ENCODE measurements around the gene WARS2.

The WARS2 gene

DNA sequence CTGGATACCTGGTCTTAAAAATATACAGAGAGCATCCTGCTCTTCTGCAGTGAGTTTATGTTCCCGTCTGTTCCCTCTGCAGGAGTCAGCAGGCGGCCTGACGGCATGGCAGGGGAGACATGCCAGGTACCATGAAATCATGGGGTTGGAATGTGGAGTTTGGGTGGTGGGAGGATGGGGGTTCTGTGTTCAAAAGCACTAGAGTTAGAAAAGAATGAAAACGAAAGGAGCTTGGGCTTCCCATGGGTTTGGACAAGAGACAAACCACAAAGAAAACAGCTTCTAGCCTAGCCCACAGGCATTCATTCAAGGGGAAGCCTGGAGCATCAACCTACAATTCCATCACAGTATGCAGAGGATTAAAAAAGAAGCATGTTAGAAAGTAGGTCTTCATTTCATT, 59.9 kb downstream of the WARS2 start:
- DNase-seq: no peak

DNA sequence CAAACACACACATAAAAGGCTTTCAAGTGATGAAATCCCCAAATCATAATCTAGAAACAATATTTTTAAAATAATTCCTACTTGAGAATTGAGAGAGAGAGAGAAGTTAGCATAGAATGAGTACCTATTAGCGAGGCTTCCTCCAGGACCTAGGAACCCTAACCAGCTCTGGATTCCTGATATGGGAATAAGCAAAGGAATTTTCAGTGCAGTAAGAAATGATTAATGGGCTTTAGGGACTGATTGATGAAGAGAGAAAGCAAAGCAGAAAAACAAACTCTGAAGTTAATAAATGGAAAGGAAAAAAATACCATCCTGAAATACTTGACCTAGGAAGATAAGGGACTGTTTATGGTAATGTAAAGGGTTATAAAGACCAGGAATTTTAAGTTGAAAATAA, 60.6 kb downstream of the WARS2 start:
- DNase-seq: no peak

GRCh38 chr1:119075614-119076013, 64.8 kb downstream of the WARS2 start:
- no peak for DNase-seq

DNA sequence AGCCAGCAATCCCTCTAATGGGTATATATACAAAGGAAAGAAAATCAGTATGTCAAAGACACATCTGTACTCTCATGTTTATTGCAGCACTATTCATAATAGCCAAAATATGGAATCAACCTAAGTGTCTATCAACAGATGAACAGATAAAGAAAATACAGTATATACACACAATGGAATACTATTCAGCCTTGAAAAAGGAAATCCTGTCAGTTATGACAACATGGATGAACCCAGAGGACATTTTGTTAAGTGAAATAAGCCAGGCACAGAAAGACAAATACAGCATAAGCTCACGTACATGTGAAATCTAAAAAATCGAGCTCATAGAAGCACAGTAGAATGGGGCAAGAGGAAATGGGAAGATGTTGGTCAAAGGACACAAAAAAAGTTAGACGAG, 69.1 kb downstream of the WARS2 start:
- DNase-seq: no peak

GRCh38 chr1:119069682-119070081, 70.8 kb downstream of the WARS2 start:
- DNase-seq: no peak

- no peak for DNase-seq
Measured at GRCh38 chr1:119068427-119068826, 72.0 kb downstream of the WARS2 start.

DNA sequence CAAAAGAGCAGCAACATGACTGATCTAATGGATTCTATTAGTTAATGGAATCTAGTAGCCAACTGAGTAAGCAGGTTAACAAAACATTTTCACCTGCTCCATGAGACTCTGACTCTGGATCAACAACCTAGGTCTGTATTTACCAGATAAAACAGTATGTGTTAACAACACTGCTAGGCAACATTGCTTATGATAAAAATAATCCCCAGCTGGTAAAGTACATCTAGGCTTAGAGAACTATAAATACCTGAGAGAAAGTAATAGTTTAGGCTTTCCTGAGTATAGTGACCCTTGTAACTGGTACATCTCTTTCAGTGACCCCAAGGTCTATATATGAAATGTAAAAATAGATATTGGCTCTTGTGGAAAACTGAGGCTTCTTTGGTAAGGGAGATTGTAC, 78.8 kb downstream of the WARS2 start:
- no peak for DNase-seq

- no peak for DNase-seq
Measured at GRCh38 chr1:119055568-119055967, 84.9 kb downstream of the WARS2 start.

DNA sequence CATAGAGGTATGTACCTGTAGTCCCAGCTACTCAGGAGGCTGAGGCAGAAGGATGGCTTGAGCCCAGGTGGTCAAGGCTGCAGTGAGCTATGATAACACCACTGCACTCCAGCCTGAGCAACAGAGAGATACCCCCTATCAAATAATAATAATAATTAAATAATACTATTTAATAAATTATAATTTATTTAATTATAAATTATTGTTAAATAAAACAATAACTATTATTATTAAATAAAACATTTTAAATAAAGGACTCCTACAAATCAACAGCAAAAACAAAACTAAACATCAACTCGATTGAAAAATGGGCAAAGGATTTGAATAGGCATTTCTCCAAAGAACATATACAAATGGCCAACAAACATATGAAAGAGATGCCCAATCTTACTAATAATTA, 86.5 kb downstream of the WARS2 start:
- DNase-seq: no peak

- no peak for DNase-seq
Measured at GRCh38 chr1:119052267-119052666, 88.2 kb downstream of the WARS2 start.

DNA sequence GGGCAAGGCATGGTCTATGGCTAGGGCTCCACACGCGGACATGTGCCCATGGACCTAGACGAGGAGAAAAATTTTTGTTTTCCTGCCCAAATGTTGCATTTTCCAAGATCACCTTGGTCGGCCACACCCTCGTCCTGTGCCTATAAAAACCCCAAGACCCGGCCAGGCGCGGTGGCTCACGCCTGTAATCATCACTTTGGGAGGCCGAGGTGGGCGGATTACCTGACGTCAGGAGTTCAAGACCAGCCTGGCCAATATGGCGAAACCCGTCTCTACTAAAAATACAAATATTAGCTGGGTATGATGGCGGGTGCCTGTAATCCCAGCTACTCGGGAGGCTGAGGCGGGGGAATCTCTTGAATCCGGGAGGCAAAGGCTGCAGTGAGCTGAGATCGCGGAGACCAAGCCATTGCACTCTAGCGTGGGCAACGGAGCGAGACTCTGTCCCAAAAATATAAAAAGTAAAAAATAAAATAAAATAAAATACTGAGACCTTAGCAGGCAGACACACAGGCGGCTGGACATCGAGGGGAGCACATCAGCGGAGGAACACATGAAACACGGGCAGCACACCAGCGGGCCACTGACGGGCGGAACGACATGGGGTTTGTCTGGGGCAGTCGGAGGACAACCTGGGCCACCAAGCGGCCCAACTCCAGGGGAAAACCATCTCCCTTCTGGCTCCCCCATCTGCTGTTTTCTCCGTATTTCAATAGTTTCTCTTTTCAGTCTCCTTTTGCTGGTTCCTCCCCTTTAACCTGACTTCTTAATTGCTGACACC, 91.6 kb downstream of the WARS2 start:
- DNase-seq: no peak

- no peak for DNase-seq
Measured at GRCh38 chr1:119046785-119047438, 93.5 kb downstream of the WARS2 start.

DNA sequence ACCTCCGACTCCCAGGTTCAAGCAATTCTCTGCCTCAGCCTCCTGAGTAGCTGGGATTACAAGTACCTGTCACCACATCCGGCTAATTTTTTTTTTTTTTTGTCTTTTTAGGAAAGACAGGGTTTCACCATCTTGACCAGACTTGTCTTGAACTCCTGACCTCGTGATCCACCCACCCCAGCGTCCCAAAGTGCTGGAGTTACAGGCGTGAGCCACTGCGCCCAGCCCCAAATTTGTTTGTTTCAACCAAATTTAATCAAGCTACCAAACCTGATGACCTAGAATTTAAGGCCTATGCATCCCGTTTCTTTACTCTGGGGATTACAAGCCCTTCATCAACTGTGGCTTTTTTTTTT, 94.0 kb downstream of the WARS2 start:
- DNase-seq: no peak

DNA sequence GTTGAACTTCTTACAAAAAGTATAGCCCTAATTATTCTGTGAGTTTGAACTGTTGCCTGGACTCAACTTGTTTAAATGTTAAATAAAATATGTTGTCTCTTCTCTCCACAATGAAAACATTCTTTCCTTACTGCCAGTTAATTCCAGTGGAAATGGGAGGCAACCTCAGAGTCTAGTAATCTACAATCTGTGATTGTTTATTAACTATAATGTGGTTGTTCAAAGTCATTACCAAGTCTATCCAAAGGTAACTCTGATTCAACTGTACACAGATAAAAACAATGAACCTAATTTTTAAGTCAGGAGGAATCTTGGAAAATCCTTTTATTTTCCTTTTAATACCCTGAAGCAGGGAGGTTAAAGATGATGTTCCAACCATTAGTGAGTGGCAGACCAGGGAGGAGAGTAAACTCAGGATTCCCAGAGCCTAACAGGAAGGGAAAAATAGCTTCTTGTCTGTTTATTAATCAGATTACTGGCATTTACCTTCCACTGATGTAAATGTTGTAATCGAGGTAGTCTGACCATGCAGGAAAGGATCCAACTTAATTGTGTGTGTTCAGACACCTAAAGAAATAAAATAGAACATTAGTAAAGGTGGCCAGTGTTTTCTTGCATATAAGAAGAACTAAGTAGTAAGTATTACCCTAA, 95.2 kb downstream of the WARS2 start:
- no peak for DNase-seq

- no peak for DNase-seq
Measured at GRCh38 chr1:119040906-119041305, 99.5 kb downstream of the WARS2 start.

- DNase-seq: no peak
Measured at GRCh38 chr1:119040489-119040888, 100.0 kb downstream of the WARS2 start.

GRCh38 chr1:119038363-119038762, 102.1 kb downstream of the WARS2 start:
- DNase-seq: no peak

DNA sequence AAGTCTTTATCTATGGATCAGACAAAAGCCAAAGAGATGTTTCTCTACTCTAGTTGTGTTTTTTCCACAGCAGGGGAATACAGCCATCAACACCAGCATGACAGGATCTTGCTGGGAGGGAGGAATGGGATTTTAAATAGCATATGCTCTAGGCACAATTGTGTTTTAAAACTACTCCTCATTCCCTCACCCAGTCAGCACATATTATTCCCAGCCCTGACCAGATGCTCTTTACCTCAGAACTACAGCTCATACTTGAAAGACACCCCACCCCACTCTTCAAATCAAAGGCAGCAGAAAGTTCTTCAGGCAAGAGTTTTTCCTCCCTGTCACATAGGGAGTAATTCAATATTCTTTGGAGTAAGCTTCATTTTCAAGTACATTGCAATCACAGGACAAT, 106.1 kb downstream of the WARS2 start:
- DNase-seq: no peak

- no peak for DNase-seq
Measured at GRCh38 chr1:119032986-119033385, 107.5 kb downstream of the WARS2 start.

DNA sequence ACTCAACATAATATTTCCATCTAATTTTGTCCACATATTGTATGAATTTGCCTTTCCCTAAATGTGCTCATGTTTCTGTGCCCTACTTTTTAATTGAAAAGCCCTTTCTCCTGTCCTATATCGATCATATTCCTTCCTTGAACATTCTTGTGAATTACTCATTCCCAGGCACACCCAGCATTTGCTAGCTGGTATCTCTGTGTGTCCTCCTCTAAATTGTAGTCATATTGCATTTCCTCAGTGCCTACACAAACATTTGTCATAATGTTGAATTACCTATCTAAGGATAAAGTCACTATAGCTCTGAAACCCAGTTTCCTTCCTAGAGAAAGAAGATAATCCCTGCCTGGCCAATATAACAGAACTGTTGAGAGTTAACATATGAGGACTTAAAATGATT, 112.7 kb downstream of the WARS2 start:
- no peak for DNase-seq

- DNase-seq: no peak
Measured at GRCh38 chr1:119026956-119027355, 113.5 kb downstream of the WARS2 start.

DNA sequence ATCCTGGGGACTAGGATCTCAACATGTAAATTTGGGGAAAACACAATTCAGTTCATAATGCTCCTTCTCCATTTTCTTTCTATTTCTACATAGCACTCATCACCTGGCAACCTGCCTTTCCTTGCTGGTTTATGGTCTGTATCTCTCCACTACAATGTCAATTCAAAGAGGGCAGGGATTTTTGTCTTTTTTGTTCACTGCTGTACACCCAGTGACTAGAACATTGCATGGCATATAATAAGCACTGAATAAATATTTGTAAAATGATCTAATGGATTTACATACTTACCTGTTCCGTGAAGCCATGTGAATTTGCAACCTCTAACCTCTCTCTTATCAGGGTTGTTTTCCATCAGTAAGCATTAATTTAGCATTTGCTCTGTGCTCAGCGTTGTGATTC, 124.9 kb downstream of the WARS2 start:
- no peak for DNase-seq

- no peak for DNase-seq
Measured at GRCh38 chr1:119012383-119012782, 128.1 kb downstream of the WARS2 start.

DNA sequence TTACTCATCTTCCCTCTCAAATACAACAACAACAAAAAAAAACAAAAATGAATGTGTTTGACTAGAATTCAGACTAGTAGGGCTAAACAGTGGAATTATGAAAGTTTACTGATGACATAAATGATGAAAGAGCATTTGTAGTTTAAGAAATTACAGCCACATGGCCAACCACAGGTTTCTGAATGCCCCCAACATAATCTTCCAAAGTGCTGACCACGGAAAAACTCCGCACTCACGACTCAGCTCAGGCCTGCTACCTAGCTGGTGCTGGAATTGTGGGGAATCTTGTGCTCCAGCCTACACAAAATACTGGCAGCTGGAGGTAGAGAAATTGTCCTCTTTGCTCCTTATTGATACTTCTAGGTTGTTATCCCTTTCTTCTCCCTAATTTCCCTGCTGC, 128.7 kb downstream of the WARS2 start:
- no peak for DNase-seq

Measured in activated CD4-positive, alpha-beta T cell treated with anti-CD3 and anti-CD28 coated beads, Interleukin-10, Interleukin-2, amounts not matched to agents 100 ng/mL and 50 ng/mL, durations not matched to agents 16 hours and 8 hours (primary cell).